GM19468 (cell line): ENCODE data around the gene ZNF320.
"Not testable (repeated sequence)": the region's sequence is repeated elsewhere in the genome, so short reads cannot be mapped to it uniquely, and the experiment has no call there.

Experiments
- ATAC-seq: cut with Tn5 transposase; IDR thresholded peaks from one replicate; pipeline ENCODE4 v1.9.1; 2021; ENCODE audit warnings: mild to moderate bottlenecking, moderate library complexity, moderate number of reproducible peaks; ENCODE audit not compliant: unreplicated experiment; ENCODE audit errors: extremely low read depth

Gene ZNF320

DNA sequence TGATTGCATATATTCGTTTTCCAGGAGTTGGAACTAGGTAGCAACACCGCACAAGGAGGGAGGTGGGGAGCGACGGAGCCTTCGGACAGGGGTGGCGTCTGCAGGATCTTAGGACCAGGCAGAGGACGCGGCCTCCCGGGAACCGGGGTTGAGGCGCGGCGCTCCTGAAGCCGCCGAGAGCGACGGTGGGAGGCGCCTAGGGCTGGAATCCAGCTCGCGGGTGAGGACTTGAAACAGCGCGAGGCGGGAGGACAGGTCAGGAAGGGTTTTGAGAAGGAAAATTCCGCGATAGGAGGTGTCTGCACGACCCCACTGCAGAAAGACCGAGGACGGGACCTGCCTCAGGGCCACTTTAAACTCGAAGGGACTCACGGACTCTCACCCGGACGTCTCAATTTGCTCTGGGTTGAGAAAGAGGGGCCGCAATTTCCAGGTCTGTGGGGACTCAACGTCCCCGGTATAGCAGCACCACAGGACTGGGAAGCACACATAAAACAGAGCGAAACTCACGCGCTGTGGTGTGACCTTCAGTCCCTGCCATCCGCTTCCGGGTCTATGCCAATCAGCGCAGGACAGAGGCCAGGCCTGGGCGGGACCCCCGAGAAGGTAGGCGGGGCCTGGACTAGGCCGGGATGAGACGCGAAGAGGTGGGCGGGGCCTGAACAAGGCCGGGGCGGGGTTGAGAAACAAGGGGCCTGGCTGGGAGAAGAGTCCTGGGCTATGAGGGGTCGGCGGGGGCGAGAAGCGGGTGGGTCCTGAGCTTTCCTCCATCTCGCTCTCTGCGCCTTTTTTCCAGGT, at the start of gene ZNF320:
TSS of gene ZNF320 (minus strand) at position 498 of the 798 bp plus-strand sequence. CDS start 7,380 bp downstream, outside the sequence.
- peak; percentile 52 for ATAC-seq

DNA sequence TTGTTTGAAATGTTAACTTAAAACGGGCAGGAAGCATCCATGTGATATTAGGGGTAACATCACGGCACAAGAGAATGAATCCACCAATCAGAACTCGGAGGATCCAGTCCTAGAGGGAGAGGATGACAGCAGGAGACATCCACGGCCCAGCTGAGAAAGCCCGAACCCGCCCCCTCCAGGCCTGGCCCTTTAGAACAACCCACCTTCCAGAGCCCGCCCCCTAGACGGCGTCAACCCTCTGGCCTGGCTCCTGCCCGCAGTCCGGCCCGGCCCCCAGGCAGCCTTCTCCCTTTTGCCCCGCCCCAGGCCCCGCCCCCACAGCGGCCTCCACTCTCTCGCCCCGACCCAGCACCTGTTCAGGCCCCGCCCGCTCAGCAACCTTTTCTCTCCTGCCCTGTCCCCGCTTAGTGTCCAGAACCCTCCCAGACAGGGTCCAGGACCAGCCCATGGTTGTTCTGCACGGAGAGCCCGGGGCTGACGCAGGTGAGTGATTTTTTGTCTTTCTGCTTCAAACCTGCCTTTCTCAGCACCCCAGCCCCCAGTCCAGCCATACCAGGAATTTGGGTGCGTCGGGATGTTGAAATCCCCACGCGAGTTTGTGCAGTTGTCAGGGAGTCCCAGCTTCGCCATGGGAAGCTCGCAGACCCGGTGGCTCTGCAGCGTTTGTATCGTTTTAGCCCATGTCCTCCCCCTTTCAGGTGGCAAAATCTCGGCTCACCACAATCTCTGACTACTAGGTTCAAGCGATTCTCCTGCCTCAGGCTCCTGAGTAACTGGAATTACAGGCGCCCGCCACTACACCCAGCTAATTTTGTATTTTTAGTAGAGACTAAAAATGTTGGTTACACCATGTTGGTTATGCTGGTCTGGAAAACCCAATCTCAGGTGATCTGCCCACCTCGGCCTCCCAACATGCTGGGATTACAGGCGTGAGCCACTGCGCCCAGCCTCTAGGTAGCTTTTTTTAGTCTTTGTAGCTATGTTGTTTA, 49.2 kb upstream of the ZNF320 start:
- ATAC-seq, result no peak

DNA sequence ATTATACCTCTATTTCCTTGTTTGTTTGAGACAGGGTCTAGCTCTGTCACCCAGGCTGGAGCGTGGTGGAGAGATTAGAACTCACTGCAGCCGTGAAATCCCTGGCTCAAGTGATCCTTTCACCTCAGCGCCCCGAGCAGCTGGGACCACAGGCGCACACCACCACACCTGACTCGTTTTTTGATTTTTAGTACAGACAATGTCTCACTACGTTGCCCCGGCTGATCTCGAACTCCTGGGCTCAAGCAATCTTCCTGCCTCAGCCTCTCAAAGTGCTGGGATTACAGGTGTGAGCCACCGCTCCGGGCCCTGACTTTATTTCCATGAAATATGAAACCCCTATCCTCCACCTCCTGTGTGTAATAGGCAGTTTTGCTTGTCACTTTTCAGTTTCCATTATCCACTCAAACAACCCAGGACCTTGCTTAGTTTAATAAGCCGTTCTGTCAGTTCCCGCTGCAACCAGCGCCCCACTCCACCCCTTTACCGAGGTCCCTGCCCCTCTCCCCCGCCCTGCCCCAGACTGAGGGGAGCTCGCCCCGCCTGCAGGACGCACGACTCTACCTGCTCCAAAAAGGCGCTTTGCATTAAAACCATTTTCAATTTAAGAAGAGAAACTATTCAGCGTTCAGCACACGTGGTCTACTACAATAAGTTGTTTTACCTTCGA, 48.4 kb upstream of the ZNF320 start:
- ATAC-seq, result no peak

DNA sequence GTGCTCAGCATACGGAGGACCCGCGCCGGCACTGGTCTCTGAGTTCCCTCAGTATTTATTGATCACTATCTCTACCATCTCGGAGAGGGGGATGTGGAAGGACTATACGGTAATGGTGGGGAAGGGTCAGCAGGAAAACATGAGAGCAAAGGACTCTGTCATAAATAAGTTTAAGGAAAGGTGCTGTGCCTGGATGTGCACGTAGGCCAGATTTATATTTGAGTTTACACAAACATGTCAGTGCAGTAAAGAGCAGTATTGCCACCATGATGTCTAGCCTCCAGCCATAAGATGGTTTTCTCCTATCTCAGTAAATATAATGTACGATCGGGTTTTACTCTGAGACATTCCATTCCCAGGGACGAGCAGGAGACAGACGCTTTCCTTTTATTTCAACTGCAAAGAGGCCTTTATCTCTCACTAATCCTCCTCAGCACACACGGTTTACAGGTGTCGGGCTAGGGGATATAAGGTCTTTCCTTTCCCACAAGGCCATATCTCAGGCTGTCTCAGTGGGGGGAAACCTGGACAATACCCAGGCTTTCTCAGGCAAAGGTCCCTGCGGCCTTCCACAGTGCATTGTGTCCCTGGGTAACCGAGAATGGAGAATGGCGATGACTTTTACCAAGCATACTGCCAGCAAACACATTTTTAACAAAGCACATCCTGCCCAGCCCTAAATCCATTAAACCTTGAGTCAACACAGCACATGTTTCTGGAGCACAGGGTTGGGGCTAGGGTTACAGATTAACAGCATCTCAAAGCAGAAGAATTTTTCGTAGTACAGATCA, 47.5 kb upstream of the ZNF320 start:
- not testable (repeated sequence) for ATAC-seq

DNA sequence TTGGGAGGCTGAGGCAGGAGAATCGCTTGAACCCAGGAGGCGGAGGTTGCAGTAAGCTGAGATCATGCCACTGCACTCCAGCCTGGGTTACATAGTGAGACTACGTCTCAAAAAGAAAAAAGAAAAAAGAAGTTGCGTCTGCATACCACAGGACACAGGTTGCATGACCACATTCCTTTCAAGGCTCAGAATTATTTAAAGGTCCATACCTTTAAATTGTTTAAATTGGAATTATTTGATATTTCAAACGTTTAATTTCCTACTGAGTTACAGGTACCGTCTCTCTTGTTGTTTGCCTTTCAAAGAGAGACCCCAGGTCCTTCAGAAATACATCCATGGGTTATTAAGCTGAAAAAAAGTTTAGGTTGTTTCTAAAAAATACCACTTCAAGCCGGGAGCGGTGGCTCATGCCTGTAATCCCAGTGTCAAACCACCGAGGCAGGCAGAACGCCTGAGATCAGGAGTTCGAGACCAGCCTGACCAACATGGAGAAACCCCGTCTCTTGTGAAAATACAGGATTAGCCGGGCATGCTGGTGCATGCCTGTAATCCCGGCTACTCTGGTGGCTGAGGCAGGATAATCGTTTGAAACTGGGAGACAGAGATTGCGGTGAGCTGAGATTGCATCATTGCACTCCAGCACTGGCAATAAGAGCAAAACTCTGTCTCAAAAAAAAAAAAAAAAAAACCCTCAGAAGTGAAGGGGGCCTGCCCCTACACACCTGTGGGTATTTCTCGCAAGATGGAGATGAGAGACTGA, 46.6 kb upstream of the ZNF320 start:
- no peak for ATAC-seq

DNA sequence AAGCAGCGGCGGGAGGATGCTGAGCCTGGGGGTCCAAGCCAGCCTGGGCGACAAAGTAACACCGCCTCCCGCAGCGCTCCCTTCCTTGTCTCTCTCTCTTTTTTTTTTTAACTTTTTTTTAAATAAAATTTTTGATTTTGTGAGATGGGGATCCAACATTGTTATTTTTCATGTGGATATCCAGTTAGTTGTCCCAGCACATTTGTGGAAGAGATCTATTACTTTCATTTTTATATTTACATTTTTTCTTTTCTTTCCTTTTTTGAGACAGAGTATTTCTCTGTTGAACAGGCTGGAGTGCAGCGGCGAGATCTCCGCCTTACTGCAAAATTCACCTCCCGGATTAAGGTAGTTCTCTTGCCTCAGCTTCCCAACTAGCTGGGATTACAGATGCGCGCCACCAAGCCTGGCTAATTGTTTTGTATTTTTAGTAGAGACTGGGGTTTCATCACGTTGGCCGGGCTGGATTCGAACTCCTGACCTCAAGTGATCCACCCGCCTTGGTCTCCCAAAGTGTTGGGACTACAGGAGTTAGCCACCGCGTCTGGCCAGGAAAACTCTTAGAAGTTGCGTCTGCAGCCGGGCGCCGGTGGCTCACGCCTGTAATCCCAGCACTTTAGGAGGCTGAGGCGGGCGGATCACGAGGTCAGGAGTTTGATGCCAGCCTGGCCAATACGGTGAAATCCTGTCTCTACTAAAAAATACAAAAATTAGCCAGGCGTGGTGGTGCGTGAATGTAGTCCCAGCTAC, 45.9 kb upstream of the ZNF320 start:
- no peak for ATAC-seq

DNA sequence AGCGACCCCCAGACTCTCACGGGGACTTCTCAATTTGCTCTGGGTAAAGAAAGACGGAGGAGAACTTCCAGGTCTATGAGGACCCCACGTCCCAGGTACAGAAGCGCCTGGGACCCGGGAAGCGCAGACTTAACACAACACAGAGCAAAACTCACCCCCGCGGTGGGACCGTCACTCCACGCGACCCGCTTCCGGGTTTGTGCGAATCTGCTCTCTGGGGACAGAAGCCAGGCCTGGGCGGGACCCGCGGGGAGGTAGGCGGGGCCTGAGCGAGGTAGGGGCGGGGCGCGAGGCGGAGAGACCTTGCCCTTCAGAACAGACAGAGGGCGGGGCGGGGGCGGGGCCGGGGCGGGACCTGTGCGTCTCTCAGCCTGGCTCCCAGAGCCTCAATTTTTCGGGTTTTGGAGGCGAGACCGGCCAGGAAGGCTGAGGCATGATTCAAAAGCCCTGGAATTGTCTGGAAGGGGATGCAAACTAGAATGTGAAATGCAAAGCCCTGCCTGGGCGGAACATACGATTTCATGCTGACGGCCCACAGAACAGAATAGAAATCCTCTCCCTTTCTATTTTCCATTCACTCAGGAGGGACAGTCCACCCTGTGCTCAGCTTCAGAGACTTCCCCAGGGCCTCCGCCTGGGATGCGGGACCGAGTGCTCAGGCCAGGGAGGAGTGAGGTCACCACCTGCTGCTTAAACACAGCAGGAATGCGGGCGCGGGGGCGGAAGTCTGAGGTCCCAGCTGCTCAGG, 45.1 kb upstream of the ZNF320 start:
- ATAC-seq, result no peak

DNA sequence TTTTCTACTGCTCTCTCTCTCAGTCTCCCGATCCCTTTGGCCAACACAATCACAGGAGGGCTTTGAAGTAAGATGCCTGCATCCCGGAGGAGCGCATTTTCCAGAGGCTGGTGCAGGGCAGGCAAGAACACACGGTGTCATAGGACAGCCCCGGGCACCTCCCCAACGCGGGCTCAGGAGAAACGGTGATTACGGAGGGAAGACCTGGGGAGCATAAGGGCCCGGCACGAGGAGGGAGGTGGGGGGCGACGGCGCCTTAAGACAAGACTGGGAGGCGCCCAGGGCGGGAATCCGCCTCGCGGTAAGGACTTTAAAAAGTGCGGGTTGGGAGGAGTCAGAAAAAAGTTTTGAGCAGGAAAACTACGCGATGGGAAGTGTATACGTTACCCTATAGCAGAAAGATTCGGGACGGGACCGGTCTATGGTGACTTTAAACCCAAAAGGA, 44.5 kb upstream of the ZNF320 start:
- ATAC-seq, result no peak

DNA sequence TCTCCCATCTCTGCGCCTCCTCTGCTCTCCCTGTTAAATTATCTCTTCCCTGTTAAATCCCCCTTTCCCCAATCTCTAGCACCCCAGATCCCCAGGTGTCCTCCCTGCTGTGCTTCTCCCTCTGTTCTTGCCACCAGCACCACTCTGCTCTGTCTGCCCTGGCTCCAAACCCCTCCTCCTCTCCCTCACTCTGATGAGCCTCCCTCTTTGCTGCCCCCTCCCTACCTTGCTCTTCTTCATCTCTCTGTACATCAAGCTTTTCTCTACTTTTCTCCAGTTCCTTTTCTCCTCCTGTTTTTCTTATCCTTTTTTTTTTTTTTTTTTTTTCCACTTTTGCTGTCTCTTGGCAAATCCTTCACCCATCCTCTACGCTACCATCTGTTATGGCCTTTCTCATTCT, 44.1 kb upstream of the ZNF320 start:
- not testable (repeated sequence) for ATAC-seq

DNA sequence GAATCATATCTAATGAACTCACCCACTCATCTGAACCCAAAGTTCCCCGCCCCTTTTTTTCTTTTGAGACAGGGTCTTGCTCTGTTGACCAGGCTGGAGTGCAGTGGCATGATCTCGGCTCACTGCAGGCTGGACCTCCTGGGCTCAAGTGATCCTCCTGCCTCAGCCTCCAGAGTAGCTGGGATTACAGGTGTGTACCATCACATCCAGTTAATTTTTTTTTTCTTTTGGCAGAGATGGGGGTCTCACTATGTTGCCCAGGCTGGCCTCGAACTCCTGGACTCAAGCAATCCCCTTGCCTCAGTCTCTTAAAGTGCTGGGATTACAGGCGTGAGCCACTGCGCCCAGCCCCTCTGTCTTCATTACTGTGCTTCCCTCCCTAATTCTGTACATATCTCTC, 43.5 kb upstream of the ZNF320 start:
- ATAC-seq, result not testable (repeated sequence)

DNA sequence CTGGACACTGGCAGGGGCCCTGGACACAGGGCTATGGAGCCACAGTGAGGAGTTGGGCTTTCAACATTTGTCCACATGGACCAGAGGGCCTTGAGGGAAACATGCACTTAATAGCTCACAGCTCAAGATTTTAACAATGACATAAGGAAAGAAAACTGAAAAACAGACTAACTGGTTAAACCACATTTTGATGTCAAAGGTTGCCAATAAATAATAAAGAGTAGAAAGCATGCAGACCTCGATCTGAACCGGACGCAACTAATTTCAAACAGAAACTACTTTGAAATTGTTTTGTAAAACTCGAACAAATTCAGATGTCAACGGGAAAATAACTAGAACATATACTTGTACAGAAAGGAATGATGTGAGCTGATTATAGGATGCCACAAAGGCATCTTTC, 41.3 kb upstream of the ZNF320 start:
- ATAC-seq, result no peak

DNA sequence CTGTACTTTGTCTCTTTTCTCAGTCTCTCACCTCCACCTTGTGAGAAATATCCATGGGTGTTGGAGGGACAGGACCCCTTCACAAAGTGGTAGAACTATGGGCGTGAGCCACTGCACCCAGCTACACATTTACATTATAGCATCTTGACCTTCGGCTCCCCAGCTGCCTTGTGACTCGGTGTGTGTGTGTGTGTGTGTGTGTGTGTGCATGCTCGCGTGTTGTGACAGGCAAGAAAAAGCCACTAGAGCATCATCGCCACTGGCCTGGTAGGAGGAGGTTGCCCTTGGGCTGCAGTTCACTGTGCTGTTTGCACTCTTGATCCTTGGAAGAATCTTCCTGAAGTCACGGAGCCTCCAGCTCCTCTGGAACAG, 39.5 kb upstream of the ZNF320 start:
- ATAC-seq, result no peak

DNA sequence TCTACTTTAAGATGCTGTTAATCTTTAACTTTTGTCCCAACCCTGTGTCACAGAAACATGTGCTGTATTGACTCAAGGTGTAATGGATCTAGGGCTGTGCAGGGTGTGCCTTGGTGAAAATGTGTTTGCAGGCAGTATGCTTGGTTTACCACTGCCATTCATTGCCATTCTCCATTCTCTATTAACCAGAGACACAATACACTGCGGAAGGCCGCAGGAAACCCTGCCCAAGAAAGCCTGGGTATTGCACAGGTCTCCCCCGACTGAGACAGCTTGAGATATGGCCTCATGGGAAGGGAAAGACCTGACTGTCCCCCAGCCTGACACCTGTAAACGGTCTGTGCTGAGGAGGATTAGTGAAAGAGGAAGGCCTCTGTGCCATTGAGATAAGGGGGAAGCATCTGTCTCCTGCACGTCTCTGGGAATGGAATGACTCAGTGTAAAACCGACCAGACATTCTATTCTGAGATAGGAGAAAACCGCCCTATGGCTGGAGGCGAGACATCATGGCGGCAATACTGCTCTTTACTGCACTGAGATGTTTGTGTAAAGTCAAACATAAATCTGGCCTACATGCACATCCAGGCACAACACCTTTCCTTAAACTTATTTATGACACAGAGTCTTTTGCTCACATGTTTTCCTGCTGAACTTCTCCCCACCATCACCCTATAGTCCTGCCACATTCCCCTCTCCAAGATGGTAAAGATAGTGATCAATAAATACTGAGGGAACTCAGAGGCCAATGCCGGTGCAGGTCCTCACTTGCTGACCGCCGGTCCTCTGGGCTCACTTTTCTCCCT, 38.9 kb upstream of the ZNF320 start:
- ATAC-seq, result no peak

DNA sequence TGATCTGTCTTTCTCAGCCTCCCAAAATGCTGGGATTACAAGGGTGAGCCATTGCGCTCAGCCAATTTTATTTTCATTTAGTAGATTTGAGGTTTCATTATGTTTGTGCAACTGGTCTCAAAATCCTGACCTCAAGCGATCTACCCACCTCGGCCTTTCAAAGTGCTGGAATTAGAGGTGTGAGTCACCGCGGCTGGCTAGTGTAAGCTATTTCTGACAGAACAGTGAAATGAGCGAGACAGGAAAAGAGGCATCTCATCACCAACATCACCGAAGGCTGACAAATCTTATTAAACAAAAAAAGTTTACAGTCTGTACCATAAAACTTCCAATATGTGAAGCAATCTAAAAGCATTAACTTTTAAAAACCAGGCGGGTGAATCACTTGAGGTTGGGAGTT, 38.0 kb upstream of the ZNF320 start:
- ATAC-seq, result no peak

DNA sequence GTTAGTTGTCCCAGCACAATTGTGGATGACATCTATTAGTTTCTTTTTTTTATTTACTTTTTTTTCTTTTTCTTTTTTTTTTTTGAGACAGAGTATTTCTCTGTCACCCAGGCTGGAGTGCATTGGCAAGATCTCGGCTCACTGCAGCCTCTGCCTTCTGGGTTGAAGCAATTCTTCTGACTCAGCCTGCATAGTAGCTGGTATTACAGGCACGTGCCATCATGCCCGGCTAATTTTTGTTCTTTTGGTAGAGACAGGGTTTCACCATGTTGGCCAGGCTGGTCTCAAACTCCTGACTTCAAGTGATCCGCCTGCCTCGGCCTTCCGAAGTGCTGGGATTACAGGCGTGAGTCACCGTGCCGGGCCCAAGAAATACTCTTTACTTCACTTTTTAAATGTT, 27.2 kb upstream of the ZNF320 start:
- ATAC-seq, result not testable (repeated sequence)

DNA sequence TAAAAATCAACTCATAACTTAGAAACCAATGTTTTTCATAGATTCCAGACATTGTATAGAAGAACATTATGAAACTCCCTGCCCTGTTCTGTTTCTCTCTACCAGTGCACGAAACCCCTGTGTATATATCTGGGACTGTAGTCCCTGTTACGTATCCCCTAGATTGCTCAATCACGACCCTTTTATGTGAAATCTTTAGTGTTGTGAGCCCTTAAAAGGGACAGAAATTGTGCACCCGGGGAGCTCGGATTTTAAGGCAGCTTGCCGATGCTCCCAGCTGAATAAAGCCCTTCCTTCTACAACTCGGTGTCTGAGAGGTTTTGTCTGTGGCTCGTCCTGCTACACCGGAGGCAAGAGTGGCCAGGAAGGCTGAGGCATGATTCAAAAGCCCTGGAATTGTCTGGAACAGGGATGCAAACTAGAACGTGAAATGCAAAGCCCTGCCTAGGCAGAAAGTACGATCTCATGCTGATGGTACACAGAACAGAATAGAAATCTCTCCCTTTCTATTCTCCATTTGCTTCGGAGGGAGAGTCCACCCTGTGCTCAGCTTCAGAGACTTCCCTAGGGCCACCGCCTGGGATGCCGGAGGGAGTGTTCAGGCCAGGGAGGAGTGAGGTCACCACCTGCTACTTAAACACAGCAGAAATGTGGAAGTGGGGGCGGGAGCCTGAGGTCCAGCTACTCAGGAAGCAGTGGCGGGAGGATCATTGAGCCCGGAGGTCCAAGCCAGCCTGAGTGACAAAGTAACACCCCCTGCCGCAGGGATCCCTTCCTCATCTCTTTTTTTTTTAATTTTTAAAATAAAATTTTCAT, 26.6 kb upstream of the ZNF320 start:
- ATAC-seq, result no peak
